GM10248 (cell line): Measurements from ENCODE around the gene HES4.
A peak's percentile ranks its signal among the peaks of the same experiment; 100 is the strongest.
"Not testable (repeated sequence)": the region's sequence is repeated elsewhere in the genome, so short reads cannot be mapped to it uniquely, and the experiment has no call there.

Source experiments
- CTCF ChIA-PET: fragments of 300-600 bp; sonication (Branson Sonifier 250); formaldehyde crosslinking; extraction: SDS; loops from one replicate; lab custom pipeline; 2021; ENCODE audit warnings: antibody characterized with exemption; lab: Yijun Ruan, JAX
- POLR2A ChIA-PET: fragments of 350-650 bp; sonication (Branson Sonifier 250); formaldehyde crosslinking; extraction: SDS; loops from one replicate; lab custom pipeline; 2020; ENCODE audit warnings: antibody characterized with exemption; lab: Yijun Ruan, JAX
- DNase-seq: peaks from one replicate; pipeline ENCODE4 v3.0.0; 2012; ENCODE audit errors: extremely low spot score
- TF ChIP-seq, protein P1 (sequence below): IDR thresholded peaks from 2 replicates; pipeline ENCODE4 v1.5.1; 2012; ENCODE audit warnings: mild to moderate bottlenecking, low read depth; ENCODE audit errors: extremely low read depth, missing control alignments, control extremely low read depth

The HES4 gene

DNA sequence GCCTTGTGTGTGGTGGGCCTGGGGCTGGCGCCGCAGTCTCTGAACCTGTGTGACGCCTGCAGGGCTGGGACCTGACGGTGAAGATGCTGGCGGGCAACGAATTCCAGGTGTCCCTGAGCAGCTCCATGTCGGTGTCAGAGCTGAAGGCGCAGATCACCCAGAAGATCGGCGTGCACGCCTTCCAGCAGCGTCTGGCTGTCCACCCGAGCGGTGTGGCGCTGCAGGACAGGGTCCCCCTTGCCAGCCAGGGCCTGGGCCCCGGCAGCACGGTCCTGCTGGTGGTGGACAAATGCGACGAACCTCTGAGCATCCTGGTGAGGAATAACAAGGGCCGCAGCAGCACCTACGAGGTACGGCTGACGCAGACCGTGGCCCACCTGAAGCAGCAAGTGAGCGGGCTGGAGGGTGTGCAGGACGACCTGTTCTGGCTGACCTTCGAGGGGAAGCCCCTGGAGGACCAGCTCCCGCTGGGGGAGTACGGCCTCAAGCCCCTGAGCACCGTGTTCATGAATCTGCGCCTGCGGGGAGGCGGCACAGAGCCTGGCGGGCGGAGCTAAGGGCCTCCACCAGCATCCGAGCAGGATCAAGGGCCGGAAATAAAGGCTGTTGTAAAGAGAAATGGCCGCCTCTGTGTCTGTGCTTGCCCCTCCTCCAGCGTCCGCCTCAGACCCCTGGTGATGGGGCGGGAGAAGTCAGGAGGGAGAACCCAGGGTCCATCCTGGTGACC lies 14.2 kb upstream of the HES4 start:
- POLR2A ChIA-PET = interaction anchor here (0.5 to 1.5 kb wide), 2 partner anchors 10 to 48 kb away, joined by 3 read pairs; no protein-coding TSS in a partner anchor
- CTCF ChIA-PET = interaction anchor here (0.9 to 3.1 kb wide), 13 partner anchors 10 to 278 kb away, joined by 3 to 22 read pairs (median 4); partner anchors contain the start of gene PERM1
- TF ChIP-seq, protein P1, sequence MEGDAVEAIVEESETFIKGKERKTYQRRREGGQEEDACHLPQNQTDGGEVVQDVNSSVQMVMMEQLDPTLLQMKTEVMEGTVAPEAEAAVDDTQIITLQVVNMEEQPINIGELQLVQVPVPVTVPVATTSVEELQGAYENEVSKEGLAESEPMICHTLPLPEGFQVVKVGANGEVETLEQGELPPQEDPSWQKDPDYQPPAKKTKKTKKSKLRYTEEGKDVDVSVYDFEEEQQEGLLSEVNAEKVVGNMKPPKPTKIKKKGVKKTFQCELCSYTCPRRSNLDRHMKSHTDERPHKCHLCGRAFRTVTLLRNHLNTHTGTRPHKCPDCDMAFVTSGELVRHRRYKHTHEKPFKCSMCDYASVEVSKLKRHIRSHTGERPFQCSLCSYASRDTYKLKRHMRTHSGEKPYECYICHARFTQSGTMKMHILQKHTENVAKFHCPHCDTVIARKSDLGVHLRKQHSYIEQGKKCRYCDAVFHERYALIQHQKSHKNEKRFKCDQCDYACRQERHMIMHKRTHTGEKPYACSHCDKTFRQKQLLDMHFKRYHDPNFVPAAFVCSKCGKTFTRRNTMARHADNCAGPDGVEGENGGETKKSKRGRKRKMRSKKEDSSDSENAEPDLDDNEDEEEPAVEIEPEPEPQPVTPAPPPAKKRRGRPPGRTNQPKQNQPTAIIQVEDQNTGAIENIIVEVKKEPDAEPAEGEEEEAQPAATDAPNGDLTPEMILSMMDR = no peak
- DNase-seq = no peak

DNA sequence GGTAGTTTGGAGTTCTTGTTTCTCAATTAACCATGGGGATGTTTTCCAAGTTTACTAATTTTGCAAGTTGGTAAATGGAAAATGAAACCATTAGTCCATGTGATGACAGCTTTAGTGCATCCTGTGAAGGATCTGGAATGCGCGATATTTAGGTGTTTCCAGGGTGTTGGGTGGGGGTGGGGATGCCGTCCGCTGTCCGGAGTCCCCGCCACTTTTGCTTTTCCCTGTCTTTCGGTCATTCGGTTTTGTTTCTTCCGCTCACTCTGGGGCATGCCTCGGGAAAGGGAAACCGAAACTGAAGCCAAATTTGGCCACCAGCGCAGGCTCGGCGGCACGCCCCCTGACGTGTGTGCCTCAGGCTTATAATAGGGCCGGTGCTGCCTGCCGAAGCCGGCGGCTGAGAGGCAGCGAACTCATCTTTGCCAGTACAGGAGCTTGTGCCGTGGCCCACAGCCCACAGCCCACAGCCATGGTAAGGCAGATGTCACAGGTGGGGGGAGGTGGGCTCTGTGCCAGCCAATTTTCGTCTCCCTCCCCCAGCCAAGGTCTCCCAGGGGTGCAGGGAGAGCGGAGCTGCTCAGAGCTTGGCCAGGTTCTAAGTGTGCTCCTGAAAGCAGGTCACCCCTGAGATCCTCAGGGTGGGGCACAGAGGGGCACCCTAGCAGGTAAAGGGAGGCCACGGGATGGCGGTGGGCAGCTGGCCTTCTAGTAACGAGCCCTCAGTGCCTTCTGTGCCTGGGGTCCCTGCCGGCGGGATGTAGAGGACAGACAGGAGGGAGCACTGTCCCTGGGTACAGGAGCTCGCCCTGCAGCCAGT lies 13.4 kb upstream of the HES4 start, which contains the start of gene ISG15:
Gene ISG15, plus strand, starts transcription at position 393 of the 817 bp plus-strand sequence. Its CDS starts 77 bp downstream, at position 470.
- POLR2A ChIA-PET = interaction anchor here (0.5 to 1.5 kb wide), 2 partner anchors 11 to 49 kb away, joined by 3 read pairs; no protein-coding TSS in a partner anchor
- CTCF ChIA-PET = interaction anchor here (0.9 to 3.1 kb wide), 12 partner anchors 9 to 279 kb away, joined by 3 to 22 read pairs (median 4); partner anchors contain the start of gene PERM1
- TF ChIP-seq, protein P1 = no peak
- peak; percentile 83 for DNase-seq

DNA sequence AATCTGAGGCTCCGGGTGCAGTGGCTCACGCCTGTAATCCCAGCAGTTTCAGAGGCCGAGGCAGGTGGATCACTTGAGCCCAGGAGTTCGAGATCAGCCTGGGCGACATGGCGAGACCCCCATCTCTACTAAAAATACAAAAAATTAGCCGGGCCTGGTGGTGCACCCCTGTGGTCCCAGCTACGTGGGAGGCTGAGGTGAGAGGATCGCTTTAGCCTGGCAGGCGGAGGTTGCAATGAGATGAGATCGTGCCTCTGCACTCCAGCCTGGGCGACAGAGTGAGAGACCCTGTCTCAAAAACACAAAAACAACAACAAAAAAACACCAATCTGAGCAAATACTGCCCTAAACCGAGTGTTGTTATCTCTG lies 12.8 kb upstream of the HES4 start:
- CTCF ChIA-PET = interaction anchor here (1.0 to 3.1 kb wide), 3 partner anchors 11 to 31 kb away, joined by 3 to 22 read pairs (median 7); partner anchors contain the start of gene PERM1
- DNase-seq, POLR2A ChIA-PET: not testable (repeated sequence)

DNA sequence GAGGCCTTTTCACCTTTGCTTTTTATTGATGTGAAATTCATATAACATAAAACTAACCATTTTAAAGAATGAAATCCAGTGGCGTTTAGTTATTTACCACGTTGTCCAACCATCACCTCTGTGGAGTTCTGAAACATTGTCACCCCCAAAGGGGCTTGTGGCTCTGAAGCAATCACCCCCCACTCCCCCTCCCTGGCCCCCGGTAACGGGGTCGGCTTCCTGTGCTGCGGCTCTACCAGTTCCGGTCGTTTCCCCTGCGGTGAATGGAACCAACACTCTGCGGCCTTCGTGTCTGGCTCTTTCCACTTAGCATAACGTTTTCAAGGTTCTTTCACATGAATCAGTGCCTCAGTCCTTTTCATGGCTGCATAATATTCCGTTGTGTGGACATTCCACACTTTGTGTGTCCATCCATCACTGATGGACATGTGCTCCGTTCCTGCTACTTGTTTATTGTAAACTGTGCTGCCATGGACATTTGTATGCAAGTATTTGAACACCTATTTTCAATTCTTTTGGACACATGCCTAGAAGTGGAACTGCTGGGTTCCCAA lies 11.6 kb upstream of the HES4 start:
- POLR2A ChIA-PET = no interaction called here
- TF ChIP-seq, protein P1 = no peak
- no peak for DNase-seq
- CTCF ChIA-PET = interaction anchor here (1.4 kb wide), 1 partner anchor 9 kb away, joined by 8 read pairs; no protein-coding TSS in a partner anchor

DNA sequence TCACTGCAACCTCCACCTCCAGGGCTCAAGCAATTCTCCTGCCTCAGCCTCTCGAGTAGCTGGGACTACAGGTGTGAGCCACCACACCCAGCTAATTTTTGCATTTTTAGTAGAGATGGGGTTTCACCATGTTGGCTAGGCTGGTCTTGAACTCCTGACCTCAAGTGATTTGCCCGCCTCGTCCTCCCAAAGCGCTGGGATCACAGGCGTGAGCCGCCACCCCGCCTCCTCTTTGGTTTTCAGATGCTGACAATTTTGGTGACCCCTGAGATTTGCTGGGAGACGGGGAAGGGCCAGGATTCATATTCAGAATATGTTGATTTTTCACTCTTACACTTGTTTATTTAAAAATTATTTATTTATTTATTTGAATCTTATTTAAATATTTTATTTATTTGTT lies 10.2 kb upstream of the HES4 start:
- DNase-seq, POLR2A ChIA-PET: not testable (repeated sequence)
- CTCF ChIA-PET = interaction anchor here (0.6 to 1.4 kb wide), 3 partner anchors 8 to 26 kb away, joined by 3 to 8 read pairs (median 3); no protein-coding TSS in a partner anchor

DNA sequence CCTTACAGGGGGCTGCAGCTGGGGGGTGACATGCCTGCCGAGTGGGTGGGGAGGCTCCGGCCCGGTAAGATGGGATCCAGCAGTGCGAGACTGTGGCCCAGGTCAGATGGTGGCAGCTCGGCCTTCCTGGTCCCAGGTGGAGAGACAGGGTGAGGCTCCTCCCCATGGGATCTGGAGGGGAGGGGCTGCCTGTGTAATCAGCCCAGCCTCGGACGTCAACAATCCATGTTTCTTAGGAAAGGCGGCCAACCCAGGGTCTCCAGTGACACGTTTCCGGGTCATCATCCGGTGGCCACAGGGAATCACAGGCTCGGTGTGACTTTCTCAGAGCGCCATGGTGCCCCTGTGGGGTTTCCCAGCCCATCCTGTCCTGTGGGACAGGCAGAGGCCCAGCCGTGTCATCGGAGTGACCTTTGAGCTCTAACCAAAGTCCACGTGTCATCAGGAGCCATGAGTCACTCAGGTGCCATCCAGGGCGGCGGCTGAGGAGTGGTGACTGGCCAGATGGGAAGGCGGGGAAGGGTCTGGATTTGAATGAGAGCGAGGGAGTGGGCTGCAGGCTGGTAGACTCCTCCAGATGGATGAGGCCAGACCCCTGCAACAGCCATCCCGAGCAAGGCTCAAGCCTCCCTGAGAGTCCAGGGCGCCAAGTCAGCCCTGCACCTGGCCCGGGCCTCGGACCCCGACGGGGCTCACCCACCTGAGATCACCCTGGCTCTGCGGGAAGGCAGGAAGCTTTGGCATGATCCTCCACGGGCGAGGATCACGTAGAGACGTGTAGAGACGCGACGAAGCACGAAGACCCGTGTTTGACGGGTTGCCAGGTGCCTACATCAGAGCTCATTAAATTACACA lies 6.6 kb upstream of the HES4 start:
- POLR2A ChIA-PET = no interaction called here
- CTCF ChIA-PET = interaction anchor here (1.2 to 2.5 kb wide), 3 partner anchors 13 to 56 kb away, joined by 4 to 7 read pairs (median 6); no protein-coding TSS in a partner anchor
- TF ChIP-seq, protein P1 = no peak
- DNase-seq = no peak
